ENCODE data around the gene TOB1.

DNA sequence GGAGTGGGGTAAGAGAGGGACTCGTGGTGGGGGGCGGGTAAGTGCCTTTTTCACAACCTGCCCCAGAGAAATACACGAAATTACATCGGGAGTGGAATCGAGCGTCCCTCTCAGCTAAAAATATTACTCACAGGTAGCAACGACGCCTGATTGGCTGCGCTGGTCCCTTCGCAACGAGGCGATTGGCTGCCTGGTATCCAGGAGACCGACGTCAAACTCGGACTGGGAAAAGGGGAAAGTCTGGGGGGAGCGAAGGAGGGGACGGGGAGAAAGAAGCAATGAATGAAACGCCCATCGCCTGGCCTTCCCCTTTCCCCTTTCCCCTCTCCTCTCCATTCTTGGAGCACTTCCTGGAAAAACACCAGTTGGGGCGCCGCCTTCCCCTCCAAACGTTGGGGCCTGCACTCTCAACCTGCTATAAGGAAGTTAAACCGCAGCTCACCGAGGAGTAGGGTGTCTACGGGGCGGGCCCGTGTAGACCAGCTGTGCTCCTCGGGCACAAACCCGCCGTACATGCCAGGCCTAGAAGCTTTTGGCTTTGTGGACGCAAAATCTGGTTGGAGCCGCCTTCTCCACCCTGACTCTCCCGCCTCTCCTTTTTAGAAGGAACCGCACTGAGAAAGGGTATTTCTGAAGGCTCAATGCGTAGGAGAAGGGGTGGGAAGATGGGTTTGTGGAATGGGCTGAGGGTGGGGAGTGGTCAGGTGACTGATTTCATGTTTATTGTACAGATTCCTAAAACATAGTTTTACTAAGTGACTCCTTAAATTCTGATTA, 1.4 kb upstream of the TOB1 start:
- TF ChIP-seq TAF1 (IDR thresholded peaks at IDR 0.05; ENCODE audit: low read depth) (peak; percentile 42; the same call in 1 of the 2 replicates), CEBPB (IDR thresholded peaks at IDR 0.05) (no peak), YY1 (IDR thresholded peaks at IDR 0.05; ENCODE audit: low read depth) (0 out of 2 replicates have a peak, but pooled peaks have one; percentile 27), FOXM1 (IDR thresholded peaks at IDR 0.05; ENCODE audit: borderline replicate concordance, low read depth) (no peak), RAD21 (IDR thresholded peaks at IDR 0.05; ENCODE audit: low read depth) (no peak), CREB1 (IDR thresholded peaks at IDR 0.05; ENCODE audit: low read depth) (no peak; the same call in 1 of the 2 replicates), TCF12 (IDR thresholded peaks at IDR 0.05; ENCODE audit: low read depth) (no peak), TEAD4 (IDR thresholded peaks at IDR 0.05) (no peak; the same call in 1 of the 2 replicates)
- TF ChIP-seq, protein P1, sequence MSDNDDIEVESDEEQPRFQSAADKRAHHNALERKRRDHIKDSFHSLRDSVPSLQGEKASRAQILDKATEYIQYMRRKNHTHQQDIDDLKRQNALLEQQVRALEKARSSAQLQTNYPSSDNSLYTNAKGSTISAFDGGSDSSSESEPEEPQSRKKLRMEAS (IDR thresholded peaks at IDR 0.05): no peak; the same call in none of the 2 replicates
- TF ChIP-seq, protein P2, sequence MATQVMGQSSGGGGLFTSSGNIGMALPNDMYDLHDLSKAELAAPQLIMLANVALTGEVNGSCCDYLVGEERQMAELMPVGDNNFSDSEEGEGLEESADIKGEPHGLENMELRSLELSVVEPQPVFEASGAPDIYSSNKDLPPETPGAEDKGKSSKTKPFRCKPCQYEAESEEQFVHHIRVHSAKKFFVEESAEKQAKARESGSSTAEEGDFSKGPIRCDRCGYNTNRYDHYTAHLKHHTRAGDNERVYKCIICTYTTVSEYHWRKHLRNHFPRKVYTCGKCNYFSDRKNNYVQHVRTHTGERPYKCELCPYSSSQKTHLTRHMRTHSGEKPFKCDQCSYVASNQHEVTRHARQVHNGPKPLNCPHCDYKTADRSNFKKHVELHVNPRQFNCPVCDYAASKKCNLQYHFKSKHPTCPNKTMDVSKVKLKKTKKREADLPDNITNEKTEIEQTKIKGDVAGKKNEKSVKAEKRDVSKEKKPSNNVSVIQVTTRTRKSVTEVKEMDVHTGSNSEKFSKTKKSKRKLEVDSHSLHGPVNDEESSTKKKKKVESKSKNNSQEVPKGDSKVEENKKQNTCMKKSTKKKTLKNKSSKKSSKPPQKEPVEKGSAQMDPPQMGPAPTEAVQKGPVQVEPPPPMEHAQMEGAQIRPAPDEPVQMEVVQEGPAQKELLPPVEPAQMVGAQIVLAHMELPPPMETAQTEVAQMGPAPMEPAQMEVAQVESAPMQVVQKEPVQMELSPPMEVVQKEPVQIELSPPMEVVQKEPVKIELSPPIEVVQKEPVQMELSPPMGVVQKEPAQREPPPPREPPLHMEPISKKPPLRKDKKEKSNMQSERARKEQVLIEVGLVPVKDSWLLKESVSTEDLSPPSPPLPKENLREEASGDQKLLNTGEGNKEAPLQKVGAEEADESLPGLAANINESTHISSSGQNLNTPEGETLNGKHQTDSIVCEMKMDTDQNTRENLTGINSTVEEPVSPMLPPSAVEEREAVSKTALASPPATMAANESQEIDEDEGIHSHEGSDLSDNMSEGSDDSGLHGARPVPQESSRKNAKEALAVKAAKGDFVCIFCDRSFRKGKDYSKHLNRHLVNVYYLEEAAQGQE (IDR thresholded peaks at IDR 0.05; ENCODE audit: low read depth): no peak
- TF ChIP-seq, protein P3, sequence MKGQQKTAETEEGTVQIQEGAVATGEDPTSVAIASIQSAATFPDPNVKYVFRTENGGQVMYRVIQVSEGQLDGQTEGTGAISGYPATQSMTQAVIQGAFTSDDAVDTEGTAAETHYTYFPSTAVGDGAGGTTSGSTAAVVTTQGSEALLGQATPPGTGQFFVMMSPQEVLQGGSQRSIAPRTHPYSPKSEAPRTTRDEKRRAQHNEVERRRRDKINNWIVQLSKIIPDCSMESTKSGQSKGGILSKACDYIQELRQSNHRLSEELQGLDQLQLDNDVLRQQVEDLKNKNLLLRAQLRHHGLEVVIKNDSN (IDR thresholded peaks at IDR 0.05): peak; percentile 64

Measured in Ishikawa (cell line).